HepG2 (cell line): Measurements from ENCODE around the gene SNAP25. TPM values are rescaled to one million over a fixed set of nuclear protein-coding genes. Genes with fewer than 3 reads are reported as not detected.

Experiments
- ATAC-seq: fragments of 200-7000 bp; cut with Tn5 transposase; 3 replicates; pipeline ENCODE4 v1.9.1; 2020; ENCODE audit warnings: mild to moderate bottlenecking, moderate library complexity
- BruUV-seq: library from RNA; stranded (reverse); fragments of 400-500 nt; replicated peaks from 2 replicates; lab custom pipeline; 2021; lab: Mats Ljungman, UMichigan
- CTCF ChIA-PET: fragments of 300-600 bp; formaldehyde crosslinking; extraction: SDS; loops from one replicate; lab custom pipeline; 2021; ENCODE audit warnings: low total read pairs, inconsistent platforms, low intra/inter-chr PET ratio; lab: Yijun Ruan, JAX
- POLR2A ChIA-PET: fragments of 350-600 bp; sonication (Branson Sonifier 250); formaldehyde crosslinking; loops from one replicate; lab custom pipeline; 2020; ENCODE audit warnings: antibody characterized with exemption, inconsistent platforms; lab: Yijun Ruan, JAX
- DNase-seq: peaks from one replicate; pipeline ENCODE4 v3.0.0-alpha.2; 2015; ENCODE audit warnings: low spot score
- FAIRE-seq: peaks from 3 replicates; lab custom pipeline; 2011; peaks lifted over from hg19 to GRCh38; lab: Jason Lieb, UNC
- H2AFZ ChIP-seq: one replicate; pipeline ENCODE4 v1.6.1; 2011; ENCODE audit warnings: low read length, inconsistent platforms
- H3K27ac ChIP-seq: fragments of 300-600 bp; 3 replicates; pipeline ENCODE4 v1.8.0; 2011; ENCODE audit warnings: mixed run types, mild to moderate bottlenecking, mixed read lengths, low read length, inconsistent platforms; ENCODE audit not compliant: insufficient read depth; ENCODE audit errors: extremely low read length
- H3K27me3 ChIP-seq, 2 experiments: fragments of 200-600 bp in 1 of 2; 2 replicates in 1 of 2; 3 replicates in 1 of 2; pipeline versions ENCODE4 v1.6.0 to v1.8.0; 2011; ENCODE audit warnings: low read length in 2 of 2, mild to moderate bottlenecking in 2 of 2, moderate library complexity in 2 of 2, inconsistent platforms in 1 of 2; ENCODE audit not compliant: insufficient read depth in 2 of 2, control insufficient read depth in 1 of 2
- H3K36me3 ChIP-seq, 2 experiments: fragments of 200-600 bp in 1 of 2; replicated peaks in 1 of 2; 2 replicates in 1 of 2; 3 replicates in 1 of 2; pipeline versions ENCODE4 v1.5.1 to v1.8.0; 2011; ENCODE audit warnings: low read length in 2 of 2, inconsistent platforms in 1 of 2; ENCODE audit not compliant: insufficient read depth in 2 of 2, control insufficient read depth in 1 of 2
- H3K4me1 ChIP-seq: 2 replicates; pipeline ENCODE4 v1.5.1; 2012; ENCODE audit warnings: low read length, inconsistent platforms; ENCODE audit not compliant: insufficient read depth
- H3K4me2 ChIP-seq: 2 replicates; pipeline ENCODE4 v1.6.0; 2011; ENCODE audit warnings: low read depth, low read length, inconsistent platforms
- H3K4me3 ChIP-seq, 3 experiments: fragments of 200-600 bp in 1 of 3; sonication (generic), shearing (Covaris generic) in 1 of 3; replicated peaks in 1 of 3; 2 replicates each; pipeline ENCODE4 v1.5.1; 2011 to 2016; ENCODE audit warnings: low read length in 3 of 3, inconsistent platforms in 2 of 3, low read depth in 2 of 3, mild to moderate bottlenecking in 2 of 3, control low read depth in 1 of 3, mixed read lengths in 1 of 3; ENCODE audit not compliant: insufficient read depth in 1 of 3
- H3K79me2 ChIP-seq: one replicate; pipeline ENCODE4 v1.6.1; 2011; ENCODE audit warnings: low read length, inconsistent platforms; ENCODE audit not compliant: insufficient read depth
- H3K9ac ChIP-seq: 2 replicates; pipeline ENCODE4 v1.6.0; 2011; ENCODE audit warnings: mild to moderate bottlenecking, low read depth, low read length, inconsistent platforms; ENCODE audit not compliant: insufficient read depth
- H3K9me3 ChIP-seq: 2 replicates; pipeline ENCODE4 v1.5.1; 2012; ENCODE audit warnings: mild to moderate bottlenecking, low read length
- H4K20me1 ChIP-seq: 2 replicates; pipeline ENCODE4 v1.6.0; 2011; ENCODE audit warnings: inconsistent platforms, mild to moderate bottlenecking, low read length, moderate library complexity; ENCODE audit not compliant: insufficient read depth
- ATF6 ChIP-seq: sonication (generic); formaldehyde crosslinking; conservative IDR thresholded peaks from 2 replicates; pipeline ENCODE4 v1.4.0; 2020; ENCODE audit warnings: missing genetic modification reagents
- E2F1 ChIP-seq: sonication (generic); formaldehyde crosslinking; IDR thresholded peaks from 2 replicates; pipeline ENCODE4 v1.5.0; 2020; ENCODE audit warnings: missing genetic modification reagents
- FLYWCH1 ChIP-seq: sonication (generic); formaldehyde crosslinking; IDR thresholded peaks from 2 replicates; pipeline ENCODE4 v1.8.1; 2023; ENCODE audit warnings: mild to moderate bottlenecking, missing genetic modification reagents
- GABPA ChIP-seq, 2 experiments: IDR thresholded peaks; 2 replicates each; pipeline ENCODE4 v1.6.1; 2011 to 2016; ENCODE audit warnings: low read depth in 2 of 2, low read length in 1 of 2, missing biosample characterization in 1 of 2, missing genetic modification characterization in 1 of 2
- KAT2B ChIP-seq: fragments of 150-350 bp; IDR thresholded peaks from 2 replicates; pipeline ENCODE4 v1.6.1; 2014; ENCODE audit warnings: low read depth, low read length, borderline replicate concordance
- MYNN ChIP-seq: sonication (generic); formaldehyde crosslinking; IDR thresholded peaks from 2 replicates; pipeline ENCODE4 v1.4.0; 2020; ENCODE audit warnings: mild to moderate bottlenecking, low read depth, missing genetic modification reagents
- ZNF205 ChIP-seq: IDR thresholded peaks from 2 replicates; pipeline ENCODE4 v1.6.1; 2018; ENCODE audit warnings: missing biosample characterization, missing genetic modification reagents
- ZNF7 ChIP-seq: IDR thresholded peaks from 2 replicates; pipeline ENCODE4 v1.6.1; 2016; ENCODE audit warnings: missing biosample characterization, missing genetic modification reagents
- ZNF746 ChIP-seq: sonication (generic); formaldehyde crosslinking; IDR thresholded peaks from 2 replicates; pipeline ENCODE4 v1.8.0; 2022; ENCODE audit warnings: mild to moderate bottlenecking, missing genetic modification reagents
- WGBS: methylation state at CpG from one replicate; pipeline ENCODE4 v1.1.6; 2017; ENCODE audit warnings: low lambda C conversion rate; 5-methylcytosine and 5-hydroxymethylcytosine counted together
- in situ Hi-C: cut with HindIII; loops from 2 replicates; pipeline ENCODE4 v1.10.0; 2017; ENCODE audit warnings: low pct_unique_long_range_greater_than_20kb; ENCODE audit not compliant: extremely low pct_ligation_motif_present
- intact Hi-C: fragments of 100-400 bp; cut with micrococcal nuclease; formaldehyde crosslinking; loops from one replicate; pipeline ENCODE4 v1.10.0; 2022; ENCODE audit not compliant: unreplicated experiment
- polyA plus RNA-seq, 8 experiments: library from polyadenylated mRNA; depleted of rRNA in 3 of 8; stranded (reverse) in 7 of 8; unstranded in 1 of 8; fragments of >200 nt; fragmentation: Illumina TruSeq in 4 of 8; extraction: Trizol in 4 of 8; gene quantifications; 2 replicates each; pipeline versions ENCODE4 v1.2.1 to v1.2.3, GENCODE V29; 2011 to 2016; ENCODE audit warnings: low read depth in 4 of 8, missing spikeins in 1 of 8, mixed read lengths in 1 of 8; ENCODE audit not compliant: insufficient read depth in 1 of 8
- total RNA-seq, 5 experiments: library from RNA; depleted of rRNA; stranded (reverse); fragments of >200 nt; fragmentation: Illumina TruSeq; extraction: Trizol; gene quantifications; 2 replicates each; pipeline ENCODE4 v1.2.3, GENCODE V29; 2016; ENCODE audit warnings: low read depth in 1 of 5
- TF ChIP-seq, protein P1 (sequence below): sonication (generic); formaldehyde crosslinking; IDR thresholded peaks from 2 replicates; pipeline ENCODE4 v1.5.1; 2020; ENCODE audit warnings: missing genetic modification reagents, mild to moderate bottlenecking, borderline replicate concordance

The SNAP25 gene
- total and polyA plus RNA-seq, 2 of the 13 experiments (the other 11 are each of a cell fraction or from before 2014, with no cell fraction given), result not detected

DNA sequence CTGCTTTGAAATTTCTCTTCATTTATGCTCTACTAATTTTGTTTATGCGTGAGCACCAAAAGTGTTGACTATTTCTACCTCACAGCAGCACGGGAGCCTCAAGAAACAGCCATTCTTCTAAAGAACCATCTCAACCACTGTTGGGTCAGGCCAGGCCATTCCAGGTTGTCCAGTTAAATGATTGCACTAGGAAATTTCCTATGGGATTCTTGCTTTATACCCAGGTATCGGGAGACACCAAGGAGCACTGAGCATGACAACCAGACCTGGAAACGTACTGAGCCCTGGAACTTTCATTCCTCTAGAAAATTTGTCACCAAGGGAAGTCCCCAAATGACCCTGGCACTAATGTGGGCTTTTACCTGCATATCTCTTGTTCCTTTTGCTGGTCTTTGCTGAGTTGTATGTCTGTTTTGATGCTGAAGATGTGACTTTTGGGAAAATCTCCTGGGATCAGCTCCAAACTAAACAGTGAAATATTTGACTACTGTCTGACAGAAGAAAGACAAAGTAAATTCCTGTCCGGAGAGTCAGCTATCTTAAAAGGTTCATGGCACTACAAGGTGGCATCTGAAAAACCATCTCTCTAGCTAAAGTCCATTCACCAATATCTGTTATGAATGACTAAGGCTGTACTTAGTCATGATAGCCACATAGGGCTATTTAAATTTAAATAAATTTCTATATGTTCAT, 70.5 kb downstream of the SNAP25 start:
- Histone ChIP-seq H3K27me3 (no peaks in the 10 kb centered on the region), H3K4me3 (no peak overlapping the region), H2AFZ (no peak overlapping the region), H4K20me1 (no peaks in the 10 kb centered on the region), H3K4me1 (no peaks in the 10 kb centered on the region), H3K36me3 (no peaks in the 10 kb centered on the region), H3K27ac (no peak overlapping the region), H3K79me2 (no peaks in the 10 kb centered on the region), H3K9me3 (no peaks in the 10 kb centered on the region), H3K4me2 (no peak overlapping the region), H3K9ac (no peak overlapping the region)
- ChIA-PET CTCF (no interaction called here), POLR2A (no interaction called here)
- no peak for DNase-seq
- WGBS, result 28% methylated on average over 5 of the region's 5 CpGs
- in situ Hi-C loops, result no loop called here
- ATAC-seq, result no peak
- intact Hi-C loops, result no loop called here
- BruUV-seq, result no TSS peak
- FAIRE-seq, result no peak
- TF ChIP-seq FLYWCH1 (CRISPR knock-in tag) (no peak), ZNF205 (no peak), ZNF7 (no peak), ATF6 (no peak)

DNA sequence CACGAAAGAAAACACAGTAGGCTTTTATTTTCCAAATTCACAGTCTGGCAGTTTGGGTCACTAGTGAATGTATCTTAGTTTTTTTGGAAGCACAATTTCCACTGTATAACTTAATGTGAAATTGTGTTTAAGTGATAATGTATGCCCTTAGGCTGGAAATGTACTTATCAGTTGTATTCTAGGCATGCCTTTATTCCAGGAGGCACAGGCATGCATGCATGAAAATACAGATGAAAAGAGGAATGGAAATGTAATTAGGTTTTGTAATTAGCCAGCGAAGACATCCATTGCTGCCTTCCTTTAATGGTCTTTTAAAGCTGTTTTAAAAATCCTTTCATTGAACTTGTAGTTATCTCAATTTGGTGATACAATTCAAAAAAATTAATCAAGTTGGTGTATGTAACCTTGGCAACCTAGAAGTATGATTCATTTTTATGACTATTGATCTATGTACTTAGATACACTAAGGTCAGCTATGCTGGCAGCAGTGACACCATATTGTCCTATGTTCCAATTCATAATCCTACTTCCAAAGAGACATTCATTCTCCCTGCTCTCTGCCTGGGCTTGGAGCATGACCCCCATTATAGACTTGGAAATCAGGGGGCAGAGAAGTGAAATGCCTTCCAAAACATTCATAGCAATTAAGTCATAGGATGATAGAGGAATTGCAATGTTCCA, 73.1 kb downstream of the SNAP25 start:
- Histone ChIP-seq H3K9ac (no peak overlapping the region), H3K27ac (no peak overlapping the region), H4K20me1 (no peaks in the 10 kb centered on the region), H3K79me2 (no peaks in the 10 kb centered on the region), H3K4me3 (no peak overlapping the region), H3K4me2 (no peak overlapping the region), H2AFZ (no peak overlapping the region), H3K9me3 (no peaks in the 10 kb centered on the region), H3K4me1 (no peaks in the 10 kb centered on the region), H3K27me3 (no peaks in the 10 kb centered on the region), H3K36me3 (no peaks in the 10 kb centered on the region)
- no peak for ATAC-seq
- POLR2A ChIA-PET, result no interaction called here
- in situ Hi-C loops, result no loop called here
- intact Hi-C loops, result no loop called here
- no TSS peak for BruUV-seq
- no peak for DNase-seq
- 42% methylated on average over 2 of the region's 2 CpGs for WGBS
- CTCF ChIA-PET, result no interaction called here
- no peak for FAIRE-seq
- TF ChIP-seq ZNF746 (CRISPR knock-in tag) (no peak), MYNN (CRISPR knock-in tag) (no peak), E2F1 (CRISPR knock-in tag) (no peak), KAT2B (no peak), GABPA (IDR thresholded peaks at IDR 0.05; ENCODE audit: low read depth, low read length) (no peak), GABPA (CRISPR knock-in tag; IDR thresholded peaks at IDR 0.05; ENCODE audit: low read depth) (no peak)
- TF ChIP-seq, protein P1, sequence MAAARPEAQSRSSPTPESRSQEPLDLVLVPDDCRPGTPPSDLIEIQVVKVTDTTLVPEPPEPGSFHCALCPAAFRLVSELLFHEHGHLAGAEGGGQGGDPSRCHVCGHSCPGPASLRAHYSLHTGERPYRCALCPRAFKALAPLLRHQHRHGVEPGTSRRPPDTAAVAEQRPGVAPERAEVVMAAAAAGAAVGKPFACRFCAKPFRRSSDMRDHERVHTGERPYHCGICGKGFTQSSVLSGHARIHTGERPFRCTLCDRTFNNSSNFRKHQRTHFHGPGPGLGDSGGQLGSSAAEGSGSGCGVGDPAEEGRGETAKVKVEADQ (CRISPR knock-in tag), result no peak
